PC-3 (cell line): ENCODE data around the gene RAB44.

Source experiments
- CTCF ChIP-seq: fragments of 300-600 bp; sonication (generic); conservative IDR thresholded peaks from 2 replicates; pipeline ENCODE4 v1.5.1; 2017; ENCODE audit warnings: antibody characterized with exemption, low read depth, mild to moderate bottlenecking, low read length
- EZH2 ChIP-seq: fragments of 300-600 bp; sonication (generic); IDR thresholded peaks from one replicate; pipeline ENCODE4 v1.6.1; 2017; ENCODE audit warnings: antibody characterized with exemption, mild to moderate bottlenecking, low read length; ENCODE audit not compliant: unreplicated experiment

- no peak for TF ChIP-seq CTCF
- no peak for TF ChIP-seq EZH2
These were observed 48.5 kb upstream of the RAB44 start for GRCh38 chr6:36649086-36649485.
